Stimulated activated CD4-positive, alpha-beta T cell treated with anti-CD3 and anti-CD28 coated beads, Interleukin-4, amount 100 ng/mL, for 48 hours (primary cell): ENCODE measurements around the gene PAPSS2.
"Not testable (repeated sequence)": the region's sequence is repeated elsewhere in the genome, so short reads cannot be mapped to it uniquely, and the experiment has no call there.

ENCODE experiments used
- DNase-seq, 2 donors: peaks; one replicate each; pipeline ENCODE4 v3.0.0-alpha.2; 2020; ENCODE audit warnings: low read depth in 2 of 2

Gene PAPSS2

GRCh38 chr10:87642988-87643387 is 16.7 kb upstream of the PAPSS2 start:
- DNase-seq, result no peak

GRCh38 chr10:87643920-87644319 is 15.8 kb upstream of the PAPSS2 start:
- DNase-seq, result no peak

DNA sequence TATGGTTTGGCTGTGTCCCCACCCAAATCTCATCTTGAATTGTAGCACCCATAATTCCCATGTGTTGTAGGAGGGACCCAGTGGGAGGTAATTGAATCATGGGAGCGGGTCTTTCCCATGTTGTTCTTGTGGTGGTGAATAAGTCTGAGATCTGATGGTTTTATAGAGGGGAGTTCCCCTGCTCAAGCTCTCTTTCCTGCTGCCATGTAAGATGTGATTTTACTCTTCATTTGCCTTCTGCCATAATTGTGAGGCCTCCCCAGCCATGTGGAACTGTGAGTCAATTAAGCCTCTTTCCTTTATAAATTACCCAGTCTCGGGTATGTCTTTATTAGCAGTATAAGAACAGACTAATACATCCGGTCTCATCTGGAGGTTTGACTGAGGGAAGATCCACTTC is 15.2 kb upstream of the PAPSS2 start:
- not testable (repeated sequence) for DNase-seq

DNA sequence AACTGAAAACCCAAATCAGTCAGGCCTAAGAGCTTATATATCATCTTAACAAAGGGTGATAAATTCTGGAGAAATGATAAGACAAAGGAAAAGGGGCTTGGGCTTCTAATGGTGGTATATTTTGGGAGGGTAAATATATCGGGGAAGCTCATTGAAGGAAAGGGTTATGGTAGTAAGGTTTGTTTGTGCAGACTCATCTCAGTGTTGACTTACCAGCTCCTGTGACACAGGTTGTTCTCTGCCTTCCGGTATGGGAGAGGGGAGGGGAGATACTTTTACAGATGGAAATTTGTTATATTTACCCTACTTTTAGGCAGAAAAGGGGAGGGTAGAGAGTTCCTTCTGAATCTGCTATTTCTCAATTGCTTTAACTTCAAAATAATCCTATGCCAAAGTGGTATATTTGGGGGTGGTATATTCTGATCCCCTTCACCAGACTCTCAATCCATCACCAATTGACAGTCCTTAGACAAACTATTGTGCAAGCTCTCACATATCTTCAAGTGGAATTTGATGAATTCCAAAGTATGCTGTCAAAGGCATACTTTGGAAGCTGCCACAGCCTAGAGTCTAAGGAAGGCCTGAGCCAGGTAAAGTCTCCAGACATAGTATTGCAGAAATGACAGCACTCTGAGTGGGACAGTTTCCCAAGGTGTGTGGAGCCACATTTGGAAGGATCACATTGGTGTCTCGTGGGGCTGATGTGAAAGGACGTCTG is 13.3 kb upstream of the PAPSS2 start:
- no peak for DNase-seq

GRCh38 chr10:87646935-87647334 is 12.7 kb upstream of the PAPSS2 start:
- DNase-seq, result no peak

DNA sequence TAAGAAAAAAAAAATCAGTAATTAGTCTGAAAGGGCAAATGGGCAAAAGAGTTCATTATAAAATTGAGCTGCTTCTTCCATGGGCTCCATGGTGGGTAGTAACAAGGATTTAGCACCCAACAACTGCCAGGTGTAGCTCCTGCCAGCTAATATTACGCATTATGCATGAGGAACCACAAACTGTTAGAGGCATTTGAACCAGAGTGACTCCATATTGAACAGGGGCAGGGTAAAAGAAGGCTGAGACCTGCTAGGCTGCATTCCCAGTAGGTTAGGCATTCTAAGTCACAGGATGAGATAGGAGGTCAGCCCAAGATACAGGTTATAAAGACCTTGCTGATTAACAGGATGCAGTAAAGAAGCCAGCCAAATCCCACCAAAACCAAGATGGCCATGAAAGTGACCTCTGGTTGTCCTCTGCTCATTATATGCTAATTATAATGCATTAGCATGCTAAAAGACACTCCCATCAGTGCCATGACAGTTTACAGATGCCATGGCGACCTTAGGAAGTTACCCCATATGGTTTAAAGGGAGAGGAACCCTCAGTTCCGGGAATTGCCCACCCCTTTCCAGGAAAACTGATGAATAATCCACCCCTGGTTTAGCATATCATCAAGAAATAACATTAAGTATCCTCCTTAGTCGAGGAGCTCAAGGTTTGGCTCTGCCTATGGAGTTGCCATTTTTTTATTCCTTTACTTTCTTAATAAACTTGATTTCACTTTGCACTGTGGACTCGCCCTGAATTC is 8.7 kb upstream of the PAPSS2 start:
- DNase-seq, result no peak

- DNase-seq, result no peak
These were observed 7.9 kb upstream of the PAPSS2 start for GRCh38 chr10:87651801-87652200.

DNA sequence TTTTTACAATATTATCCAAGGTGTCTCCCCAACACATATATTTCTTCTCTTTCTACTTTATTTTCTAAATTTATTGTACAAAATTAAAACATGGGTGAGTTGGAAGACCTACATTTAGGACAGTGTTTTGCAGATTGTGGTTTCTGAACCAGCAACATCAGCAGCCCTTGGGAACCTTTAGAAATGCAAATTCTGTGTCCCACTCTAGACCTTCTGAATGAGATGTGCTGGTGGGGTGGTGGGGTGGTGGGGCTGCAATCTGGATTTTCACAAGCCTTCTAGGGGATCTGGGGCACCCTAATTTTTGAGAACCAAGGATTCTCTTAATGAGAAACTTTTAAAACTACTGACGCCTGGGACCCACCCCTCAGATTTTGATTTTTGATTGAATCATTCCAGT is 7.4 kb upstream of the PAPSS2 start:
- DNase-seq, result no peak

DNA sequence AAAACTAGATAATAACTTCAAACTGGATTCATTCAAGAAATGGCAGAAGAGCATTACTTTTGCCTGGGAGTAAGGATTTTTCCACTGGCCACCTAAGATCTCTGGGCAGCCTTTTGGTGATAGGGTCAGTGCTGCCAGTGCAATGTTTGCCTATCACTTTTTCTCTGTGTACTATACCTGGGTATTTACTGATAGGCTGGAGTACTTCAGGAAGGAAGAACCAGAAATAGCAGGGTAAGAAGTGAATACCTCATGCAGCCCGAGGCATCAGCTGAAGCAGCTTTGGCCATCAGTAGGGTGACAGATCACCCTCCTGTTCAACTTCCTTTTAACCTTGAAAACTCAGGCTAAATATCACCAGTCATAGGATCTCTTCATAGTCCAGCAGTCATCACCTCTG is 5.5 kb upstream of the PAPSS2 start:
- DNase-seq, result no peak

DNA sequence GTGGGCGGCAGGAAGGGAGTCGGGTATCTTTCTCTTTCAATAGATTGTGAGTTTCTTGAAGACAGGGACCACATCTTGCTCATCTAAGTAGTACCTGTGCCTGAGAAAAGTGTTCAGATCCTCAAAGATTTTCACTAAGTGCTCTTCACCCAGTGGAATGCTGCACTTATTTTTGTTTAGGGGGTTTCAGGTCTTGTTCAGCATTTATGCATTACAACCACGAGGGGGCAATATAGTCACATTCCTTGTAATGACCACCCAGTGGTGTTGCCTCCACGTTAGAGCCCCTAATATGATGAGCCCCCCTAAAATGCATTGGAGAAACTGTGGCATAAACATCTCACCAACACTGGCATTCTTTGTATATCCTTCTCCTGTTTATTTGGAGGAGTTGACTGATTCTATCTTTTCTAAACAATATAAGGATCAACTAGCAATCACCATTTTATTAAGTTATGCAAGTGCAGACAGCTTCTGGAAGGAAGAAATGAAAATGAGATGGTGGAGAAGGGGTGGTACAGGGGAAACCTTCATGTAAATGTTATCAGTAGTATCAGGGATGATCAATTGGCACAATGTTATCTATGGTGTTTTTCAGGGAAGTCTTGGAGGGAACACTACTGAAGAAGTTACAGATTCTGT is 3.1 kb upstream of the PAPSS2 start:
- DNase-seq, result no peak

DNA sequence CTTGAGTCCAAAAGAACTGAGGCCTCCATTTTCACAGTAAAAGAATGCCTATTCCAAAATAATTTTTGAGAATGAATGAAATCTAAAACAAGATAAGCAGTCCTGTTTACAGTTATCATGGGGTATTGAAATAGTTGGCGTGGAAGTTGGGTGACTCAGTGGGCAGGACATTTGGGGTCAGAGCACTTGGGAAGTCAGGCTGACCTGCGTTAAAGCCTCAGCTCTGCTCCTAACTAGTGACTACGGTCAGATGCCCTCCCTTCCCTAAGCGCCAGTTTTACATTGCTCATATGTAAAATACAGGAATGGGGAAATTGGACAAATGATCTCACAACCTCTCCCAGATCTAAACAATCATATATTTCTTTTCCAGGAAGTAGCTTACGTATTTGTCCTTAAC is 2.3 kb upstream of the PAPSS2 start:
- no peak for DNase-seq

- no peak for DNase-seq
These were observed 1.3 kb upstream of the PAPSS2 start for GRCh38 chr10:87658321-87658795.

- no peak for DNase-seq
These were observed 671 bp upstream of the PAPSS2 start for GRCh38 chr10:87658858-87659555.

DNA sequence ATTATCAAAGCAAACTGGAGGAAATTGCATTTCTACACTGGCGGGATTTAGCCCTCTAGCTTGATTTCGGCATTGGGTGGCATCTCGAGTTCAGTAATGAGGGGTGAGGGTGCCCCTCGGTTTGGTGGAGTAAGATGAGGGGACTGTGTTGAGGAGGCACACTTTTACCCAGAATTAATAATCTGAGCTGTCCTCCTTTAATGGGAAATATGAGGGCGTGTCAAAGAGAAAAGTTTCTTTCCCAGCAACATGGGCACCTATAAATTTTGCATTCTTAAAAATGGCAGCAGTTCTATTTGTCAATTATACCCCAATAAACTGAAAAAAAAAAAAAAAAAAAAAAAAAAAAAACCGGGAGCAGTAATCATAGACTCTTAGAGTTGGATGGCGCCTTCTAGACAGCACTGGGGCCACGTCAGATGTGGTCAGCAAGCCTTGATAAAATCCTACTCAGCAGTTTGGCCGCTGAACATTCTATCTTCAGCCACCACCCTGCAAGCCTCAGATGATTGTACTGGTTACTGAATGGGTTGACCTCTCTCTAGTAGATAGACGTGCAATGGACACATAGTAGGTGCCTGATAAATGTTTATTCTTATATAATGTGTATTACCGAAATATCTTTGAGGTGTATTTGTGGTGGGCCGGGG is 931 bp downstream of the PAPSS2 start:
- no peak for DNase-seq

- no peak for DNase-seq
These were observed 2.4 kb downstream of the PAPSS2 start for GRCh38 chr10:87661861-87662785.

DNA sequence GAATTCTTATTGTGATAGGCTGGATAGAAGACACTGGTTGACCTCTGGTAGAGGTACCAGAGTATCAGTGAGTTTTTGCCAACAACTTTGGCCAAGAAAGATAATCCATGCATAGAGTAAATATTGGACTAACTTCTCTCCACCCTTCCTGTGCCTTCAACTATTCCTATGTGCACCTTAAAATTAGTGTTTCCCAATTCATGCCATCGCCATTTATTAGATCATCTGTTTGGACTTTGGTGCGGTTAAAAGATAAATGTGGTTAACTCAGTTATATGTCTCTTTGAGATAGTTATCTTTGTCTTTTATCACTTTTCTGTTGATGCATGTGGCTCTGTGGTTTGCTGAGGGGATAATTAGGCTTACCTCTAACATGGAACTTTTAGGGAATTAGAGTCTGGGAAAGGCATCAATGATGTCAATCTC is 4.6 kb downstream of the PAPSS2 start:
- no peak for DNase-seq

DNA sequence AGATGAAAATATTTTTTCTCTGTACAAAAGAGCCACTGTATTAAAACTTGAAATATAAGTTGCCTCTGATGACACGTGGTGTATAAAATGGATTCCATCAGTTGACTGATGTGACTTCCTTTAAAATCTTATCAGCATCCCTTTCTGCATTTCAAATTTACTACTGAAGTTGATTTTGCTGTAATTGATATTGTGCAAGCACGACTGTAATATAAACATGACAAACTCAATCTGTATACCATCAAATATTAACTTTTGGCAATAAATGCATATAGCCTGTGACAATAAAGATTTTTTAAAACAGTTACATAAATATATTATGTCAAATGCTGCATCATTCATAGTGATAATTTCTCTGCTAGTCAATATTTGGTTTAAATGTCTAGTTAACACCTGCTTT is 7.8 kb downstream of the PAPSS2 start:
- no peak for DNase-seq

DNA sequence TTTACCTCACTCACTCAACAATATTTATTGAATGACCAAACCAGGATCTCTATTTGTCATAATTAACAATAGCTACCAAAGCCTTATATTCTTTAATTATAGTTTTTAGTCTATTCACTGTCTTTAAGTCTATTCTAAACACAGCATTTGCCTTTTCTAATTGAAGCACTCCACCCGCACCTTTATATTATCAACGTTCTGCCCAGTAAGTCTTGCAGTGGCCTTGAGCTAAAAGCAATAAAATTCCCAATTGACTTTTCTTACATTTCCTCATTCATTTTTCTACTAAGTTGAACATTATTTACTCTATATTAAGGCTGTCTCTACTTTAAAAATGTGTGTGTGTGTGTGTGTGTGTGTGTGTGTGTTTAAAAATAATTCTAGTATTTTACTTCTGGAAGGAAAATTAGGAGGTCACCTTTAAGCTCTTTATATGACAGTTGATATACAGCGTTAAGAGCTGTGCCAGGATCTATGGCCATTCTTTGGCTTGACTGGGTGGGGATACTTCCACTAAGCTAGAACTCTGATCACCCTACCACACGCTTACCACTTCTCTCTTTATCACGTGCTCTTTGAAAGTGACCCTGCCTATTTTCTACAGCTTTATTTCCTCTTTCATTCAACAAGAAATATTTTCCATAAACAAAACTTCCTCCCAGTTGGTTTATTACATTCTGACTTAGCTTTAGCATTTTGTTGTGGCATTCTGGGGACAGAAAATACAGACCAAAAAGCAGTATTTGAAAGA is 8.8 kb downstream of the PAPSS2 start:
- DNase-seq, result no peak

DNA sequence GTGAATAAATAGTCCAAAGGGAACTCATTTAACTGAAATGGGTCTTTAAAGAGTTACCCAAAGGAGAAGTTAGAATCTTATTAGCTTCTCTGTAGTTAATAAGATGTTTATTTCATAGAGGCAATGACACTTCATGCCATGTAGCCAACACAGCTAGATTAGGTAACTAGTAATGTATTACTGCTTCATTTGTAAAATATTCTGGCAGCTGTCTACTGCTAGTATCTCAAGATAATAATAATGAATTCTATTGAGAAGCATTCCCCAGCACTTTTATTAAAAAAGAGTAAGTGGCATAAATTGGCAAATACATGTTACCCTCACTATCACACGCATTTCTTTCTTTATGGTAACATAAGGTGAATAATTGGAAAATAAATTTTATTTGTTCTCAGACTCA is 10.1 kb downstream of the PAPSS2 start:
- DNase-seq, result no peak

GRCh38 chr10:87670586-87670985 is 10.9 kb downstream of the PAPSS2 start:
- no peak for DNase-seq
